HepG2 (cell line): ENCODE measurements around the gene MACROD2. TPM values are rescaled to one million over a fixed set of nuclear protein-coding genes. Genes with fewer than 3 reads are reported as not detected.

Source experiments
- ARID2 ChIP-seq: sonication (generic); formaldehyde crosslinking; IDR thresholded peaks from 2 replicates; pipeline ENCODE4 v1.8.1; 2022; ENCODE audit warnings: mild to moderate bottlenecking, missing genetic modification reagents, borderline replicate concordance
- ARID3A ChIP-seq: IDR thresholded peaks from 2 replicates; pipeline ENCODE4 v1.6.1; 2012; ENCODE audit warnings: low read depth, low read length, improper control_type of control experiment
- CAMTA2 ChIP-seq: sonication (generic); formaldehyde crosslinking; IDR thresholded peaks from 2 replicates; pipeline ENCODE4 v1.4.0; 2020; ENCODE audit warnings: mild to moderate bottlenecking, missing genetic modification reagents, borderline replicate concordance
- CHD2 ChIP-seq: IDR thresholded peaks from 2 replicates; pipeline ENCODE4 v1.6.1; 2011; ENCODE audit warnings: low read depth, low read length, improper control_type of control experiment
- EEA1 ChIP-seq: sonication (generic); formaldehyde crosslinking; IDR thresholded peaks from 2 replicates; pipeline ENCODE4 v1.5.1; 2020; ENCODE audit warnings: mild to moderate bottlenecking, missing genetic modification reagents, borderline replicate concordance
- FOXP4 ChIP-seq: sonication (generic); formaldehyde crosslinking; IDR thresholded peaks from 2 replicates; pipeline ENCODE4 v1.4.0; 2020; ENCODE audit warnings: missing genetic modification reagents
- GFI1 ChIP-seq: sonication (generic); formaldehyde crosslinking; IDR thresholded peaks from 2 replicates; pipeline ENCODE4 v1.5.0; 2020; ENCODE audit warnings: missing genetic modification reagents, mild to moderate bottlenecking, borderline replicate concordance
- MAFK ChIP-seq, 2 experiments: IDR thresholded peaks in 1 of 2; conservative IDR thresholded peaks in 1 of 2; 2 replicates each; pipeline ENCODE4 v1.6.1; 2011; ENCODE audit warnings: improper control_type of control experiment in 2 of 2, low read length in 2 of 2
- NCOR1 ChIP-seq: fragments of 200-600 bp; sonication (generic); IDR thresholded peaks from 2 replicates; pipeline ENCODE4 v1.7.0; 2017; ENCODE audit warnings: antibody characterized with exemption, low read length, borderline replicate concordance
- NFIB ChIP-seq: sonication (generic); formaldehyde crosslinking; IDR thresholded peaks from 2 replicates; pipeline ENCODE4 v1.9.0; 2021; ENCODE audit warnings: missing genetic modification reagents, mild to moderate bottlenecking, borderline replicate concordance
- RBM39 ChIP-seq: fragments of 200-400 bp; formaldehyde crosslinking; IDR thresholded peaks from one replicate; pipeline ENCODE4 v1.6.1; 2018; ENCODE audit warnings: antibody characterized with exemption, mild to moderate bottlenecking, low read depth, low read length; ENCODE audit not compliant: poor library complexity, severe bottlenecking
- SRSF4 ChIP-seq: fragments of 200-400 bp; formaldehyde crosslinking; IDR thresholded peaks from one replicate; pipeline ENCODE4 v1.6.1; 2018; ENCODE audit warnings: mild to moderate bottlenecking, low read depth, low read length, moderate library complexity; ENCODE audit not compliant: poor library complexity, severe bottlenecking
- TCF7 ChIP-seq: sonication (generic); IDR thresholded peaks from 2 replicates; pipeline ENCODE4 v1.6.1; 2016; ENCODE audit warnings: antibody characterized with exemption, low read depth
- ZBTB7B ChIP-seq: sonication (generic); formaldehyde crosslinking; IDR thresholded peaks from 2 replicates; pipeline ENCODE4 v1.4.0; 2020; ENCODE audit warnings: missing genetic modification reagents
- ZFP41 ChIP-seq: sonication (generic); formaldehyde crosslinking; IDR thresholded peaks from 2 replicates; pipeline ENCODE4 v1.4.0; 2020; ENCODE audit warnings: mild to moderate bottlenecking, missing genetic modification reagents, borderline replicate concordance
- ZNF10 ChIP-seq: sonication (generic); formaldehyde crosslinking; IDR thresholded peaks from 2 replicates; pipeline ENCODE4 v1.4.0; 2020; ENCODE audit warnings: mild to moderate bottlenecking, low read depth, missing genetic modification reagents, borderline replicate concordance
- ZNF232 ChIP-seq: sonication (generic); formaldehyde crosslinking; IDR thresholded peaks from 2 replicates; pipeline ENCODE4 v1.4.0; 2020; ENCODE audit warnings: missing genetic modification reagents, borderline replicate concordance
- ZNF3 ChIP-seq: IDR thresholded peaks from 2 replicates; pipeline ENCODE4 v1.7.0; 2017; ENCODE audit warnings: inconsistent platforms
- ZNF557 ChIP-seq: sonication (generic); formaldehyde crosslinking; IDR thresholded peaks from 2 replicates; pipeline ENCODE4 v1.4.0; 2020; ENCODE audit warnings: missing genetic modification reagents
- ZNF614 ChIP-seq: IDR thresholded peaks from 2 replicates; pipeline ENCODE4 v1.6.1; 2018; ENCODE audit warnings: missing biosample characterization, missing genetic modification reagents, inconsistent platforms, borderline replicate concordance
- ZNF75D ChIP-seq: sonication (generic); formaldehyde crosslinking; IDR thresholded peaks from 2 replicates; pipeline ENCODE4 v1.8.1; 2023; ENCODE audit warnings: missing genetic modification reagents, mild to moderate bottlenecking, borderline replicate concordance
- ZNF781 ChIP-seq: sonication (generic); formaldehyde crosslinking; IDR thresholded peaks from 2 replicates; pipeline ENCODE4 v1.5.1; 2020; ENCODE audit warnings: borderline replicate concordance, mild to moderate bottlenecking, missing genetic modification reagents; ENCODE audit errors: not compliant biosample characterization
- polyA plus RNA-seq, 8 experiments: library from polyadenylated mRNA; depleted of rRNA in 3 of 8; stranded (reverse) in 7 of 8; unstranded in 1 of 8; fragments of >200 nt; fragmentation: Illumina TruSeq in 4 of 8; extraction: Trizol in 4 of 8; gene quantifications; 2 replicates each; pipeline versions ENCODE4 v1.2.1 to v1.2.3, GENCODE V29; 2011 to 2016; ENCODE audit warnings: low read depth in 4 of 8, missing spikeins in 1 of 8, mixed read lengths in 1 of 8; ENCODE audit not compliant: insufficient read depth in 1 of 8
- total RNA-seq, 5 experiments: library from RNA; depleted of rRNA; stranded (reverse); fragments of >200 nt; fragmentation: Illumina TruSeq; extraction: Trizol; gene quantifications; 2 replicates each; pipeline ENCODE4 v1.2.3, GENCODE V29; 2016; ENCODE audit warnings: low read depth in 1 of 5
- TF ChIP-seq, protein P1 (sequence below): sonication (generic); formaldehyde crosslinking; IDR thresholded peaks from 2 replicates; pipeline ENCODE4 v1.5.0; 2020; ENCODE audit warnings: mild to moderate bottlenecking, missing genetic modification reagents
- TF ChIP-seq, protein P2 (sequence below): sonication (generic); formaldehyde crosslinking; IDR thresholded peaks from 2 replicates; pipeline ENCODE4 v1.5.0; 2020; ENCODE audit warnings: missing genetic modification reagents

MACROD2 gene
- total and polyA plus RNA-seq, 2 of the 13 experiments (the other 11 are each of a cell fraction or from before 2014, with no cell fraction given) = 0.13 to 0.51 TPM

DNA sequence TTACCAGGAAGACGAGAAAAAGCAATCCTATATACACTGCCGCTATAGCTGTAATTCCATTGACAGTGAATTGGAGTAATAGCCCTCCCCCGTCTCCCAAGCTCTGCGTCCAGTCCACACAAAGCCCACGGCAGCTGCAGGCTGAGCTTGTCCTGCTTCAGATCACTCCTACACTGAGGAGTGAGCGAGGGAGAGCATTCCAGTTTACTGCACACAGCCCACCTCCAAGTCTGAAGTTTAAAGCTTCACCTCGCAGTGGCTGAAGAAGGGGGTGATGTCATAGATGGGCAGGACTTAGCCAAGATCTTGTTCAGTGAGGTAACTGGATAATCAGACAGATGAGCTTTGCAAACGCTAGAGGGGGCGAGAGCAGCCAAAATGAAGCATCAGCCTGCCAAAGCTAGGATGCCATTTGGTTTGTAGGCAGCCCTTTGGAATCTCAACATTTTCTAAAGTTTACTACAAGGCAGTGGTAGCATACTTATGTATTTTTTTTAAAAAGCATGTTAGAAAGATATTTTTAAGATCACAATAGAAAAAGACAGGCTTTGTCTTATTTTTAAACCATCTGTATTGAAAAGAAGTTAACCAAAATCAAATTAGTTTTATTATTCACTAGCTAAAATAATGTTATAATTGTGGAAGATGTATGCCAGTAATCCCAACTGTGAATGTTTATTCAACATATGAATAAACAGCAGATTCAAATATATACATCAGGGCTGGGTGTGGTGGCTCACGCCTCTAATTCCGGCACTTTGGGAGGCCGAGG, 342.3 kb downstream of the MACROD2 start, which contains the start of gene FLRT3 (continued):
- TF ChIP-seq NFIB (CRISPR knock-in tag) = no peak
- no peak for TF ChIP-seq ZNF781 (CRISPR knock-in tag)
- TF ChIP-seq NCOR1 = no peak
- no peak for TF ChIP-seq MAFK (conservative IDR thresholded peaks at IDR 0.05 in 1 of 2, IDR thresholded peaks at IDR 0.05 in 1 of 2; ENCODE audit: low read length in 2 of 2)
- no peak for TF ChIP-seq CHD2
- TF ChIP-seq EEA1 (CRISPR knock-in tag) = no peak
- no peak for TF ChIP-seq CAMTA2
- TF ChIP-seq ZNF232 = no peak
- no peak for TF ChIP-seq ZNF10 (CRISPR knock-in tag)
- TF ChIP-seq ZNF3 (CRISPR knock-in tag) = no peak
- no peak for TF ChIP-seq GFI1 (CRISPR knock-in tag)
- TF ChIP-seq, protein P1, sequence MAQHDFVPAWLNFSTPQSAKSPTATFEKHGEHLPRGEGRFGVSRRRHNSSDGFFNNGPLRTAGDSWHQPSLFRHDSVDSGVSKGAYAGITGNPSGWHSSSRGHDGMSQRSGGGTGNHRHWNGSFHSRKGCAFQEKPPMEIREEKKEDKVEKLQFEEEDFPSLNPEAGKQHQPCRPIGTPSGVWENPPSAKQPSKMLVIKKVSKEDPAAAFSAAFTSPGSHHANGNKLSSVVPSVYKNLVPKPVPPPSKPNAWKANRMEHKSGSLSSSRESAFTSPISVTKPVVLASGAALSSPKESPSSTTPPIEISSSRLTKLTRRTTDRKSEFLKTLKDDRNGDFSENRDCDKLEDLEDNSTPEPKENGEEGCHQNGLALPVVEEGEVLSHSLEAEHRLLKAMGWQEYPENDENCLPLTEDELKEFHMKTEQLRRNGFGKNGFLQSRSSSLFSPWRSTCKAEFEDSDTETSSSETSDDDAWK (CRISPR knock-in tag) = no peak
- TF ChIP-seq RBM39 = no peak
- TF ChIP-seq ZBTB7B (CRISPR knock-in tag) = peak; percentile 48; the same call in 1 of the 2 replicates
- TF ChIP-seq FOXP4 (CRISPR knock-in tag) = no peak
- no peak for TF ChIP-seq TCF7
- TF ChIP-seq, protein P2, sequence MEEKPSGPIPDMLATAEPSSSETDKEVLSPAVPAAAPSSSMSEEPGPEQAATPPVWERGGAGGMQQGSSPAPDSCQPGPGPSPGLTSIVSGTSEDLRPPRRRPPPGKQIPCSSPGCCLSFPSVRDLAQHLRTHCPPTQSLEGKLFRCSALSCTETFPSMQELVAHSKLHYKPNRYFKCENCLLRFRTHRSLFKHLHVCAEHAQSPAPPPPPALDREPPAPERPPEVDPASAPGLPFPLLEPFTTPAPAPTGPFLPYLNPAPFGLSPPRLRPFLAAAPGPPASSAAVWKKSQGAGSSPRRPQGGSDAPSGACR = no peak
- TF ChIP-seq ZNF75D (CRISPR knock-in tag) = no peak
- 0 out of 2 replicates have a peak, but pooled peaks have one; percentile 43 for TF ChIP-seq ARID2 (CRISPR knock-in tag)
- no peak for TF ChIP-seq SRSF4
- no peak for TF ChIP-seq ZNF557 (CRISPR knock-in tag)
- no peak for TF ChIP-seq ZFP41 (CRISPR knock-in tag)
- TF ChIP-seq ARID3A = peak; percentile 81; the same call in 1 of the 2 replicates
- 0 out of 2 replicates have a peak, but pooled peaks have one; percentile 25 for TF ChIP-seq ZNF614
